Epidermal melanocyte (primary cell): Measurements from ENCODE around the gene CHST11.

ENCODE experiments used
- DNase-seq: peaks from one replicate; pipeline ENCODE4 v3.0.0; 2011; ENCODE audit warnings: low spot score; ENCODE audit not compliant: insufficient read length

Gene CHST11

DNA sequence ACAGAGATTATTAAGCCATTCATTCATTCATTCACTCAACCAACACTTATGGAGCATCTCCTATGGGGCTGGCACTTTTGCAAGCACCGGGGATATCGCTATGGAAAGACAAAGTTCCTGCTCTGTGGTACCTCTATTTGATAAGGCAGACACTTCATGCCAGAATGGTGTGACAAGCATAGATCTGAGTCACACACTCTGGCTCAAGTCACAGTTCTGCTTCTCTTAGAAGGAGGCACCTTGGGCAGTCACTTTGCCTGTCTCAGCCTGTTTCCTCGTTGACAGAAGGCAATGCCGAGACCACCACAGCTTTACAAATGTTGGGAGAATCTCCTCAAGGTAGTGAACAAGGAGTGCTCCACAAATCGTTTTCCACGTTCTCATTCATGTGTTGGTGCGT, 296.1 kb downstream of the CHST11 start:
- DNase-seq = no peak

DNA sequence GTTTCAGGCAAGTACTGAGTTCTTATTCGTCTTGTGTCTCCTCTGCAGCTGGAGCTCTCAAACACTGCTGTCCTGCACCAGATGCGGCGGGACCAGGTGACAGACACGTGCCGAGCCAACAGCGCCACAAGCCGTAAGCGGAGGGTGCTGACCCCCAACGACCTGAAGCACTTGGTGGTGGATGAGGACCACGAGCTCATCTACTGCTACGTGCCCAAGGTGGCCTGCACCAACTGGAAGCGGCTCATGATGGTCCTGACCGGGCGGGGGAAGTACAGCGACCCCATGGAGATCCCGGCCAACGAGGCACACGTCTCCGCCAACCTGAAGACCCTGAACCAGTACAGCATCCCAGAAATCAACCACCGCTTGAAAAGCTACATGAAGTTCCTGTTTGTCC, 300.2 kb downstream of the CHST11 start:
- DNase-seq = no peak

GRCh38 chr12:104758771-104759170, 302.0 kb downstream of the CHST11 start:
- DNase-seq = no peak

DNA sequence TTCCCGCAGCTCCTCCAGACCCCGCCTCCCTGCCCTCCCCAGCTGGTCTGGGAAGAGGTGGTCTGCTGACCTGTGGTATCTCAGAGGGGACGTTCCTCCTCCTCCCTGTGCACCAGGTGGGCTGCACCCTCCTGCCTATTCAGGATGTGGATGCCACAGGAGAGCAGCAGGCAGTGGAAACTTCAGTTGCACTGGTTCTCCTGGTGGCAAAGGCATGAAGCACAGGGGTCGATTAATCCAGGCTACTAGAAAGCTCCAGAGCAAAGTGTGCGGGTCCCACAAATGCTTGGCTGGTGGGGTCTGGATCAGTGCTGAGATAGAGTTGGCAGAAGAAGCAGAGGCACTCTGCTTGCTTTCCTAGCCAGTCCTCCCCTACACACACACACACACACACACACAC, 304.3 kb downstream of the CHST11 start:
- DNase-seq = no peak

DNA sequence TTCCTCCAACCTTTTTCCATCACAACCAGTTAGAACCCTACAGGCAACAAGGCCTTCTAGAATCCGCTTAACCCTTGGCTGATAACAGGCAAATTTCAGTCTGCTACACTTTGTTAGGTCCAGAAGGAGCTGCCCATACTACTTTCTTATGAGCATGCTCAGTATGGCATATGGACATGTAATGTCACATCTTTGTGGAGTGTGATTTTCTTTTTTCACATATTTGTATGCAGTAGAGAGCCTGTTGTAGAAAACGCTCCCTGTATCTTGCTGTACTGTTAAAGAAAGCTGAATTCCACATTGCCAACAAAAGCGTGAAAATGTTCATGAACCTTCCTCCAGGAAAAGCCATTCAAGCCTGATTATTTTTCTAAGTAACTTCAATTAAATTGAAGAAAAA, 304.9 kb downstream of the CHST11 start:
- DNase-seq = no peak

DNA sequence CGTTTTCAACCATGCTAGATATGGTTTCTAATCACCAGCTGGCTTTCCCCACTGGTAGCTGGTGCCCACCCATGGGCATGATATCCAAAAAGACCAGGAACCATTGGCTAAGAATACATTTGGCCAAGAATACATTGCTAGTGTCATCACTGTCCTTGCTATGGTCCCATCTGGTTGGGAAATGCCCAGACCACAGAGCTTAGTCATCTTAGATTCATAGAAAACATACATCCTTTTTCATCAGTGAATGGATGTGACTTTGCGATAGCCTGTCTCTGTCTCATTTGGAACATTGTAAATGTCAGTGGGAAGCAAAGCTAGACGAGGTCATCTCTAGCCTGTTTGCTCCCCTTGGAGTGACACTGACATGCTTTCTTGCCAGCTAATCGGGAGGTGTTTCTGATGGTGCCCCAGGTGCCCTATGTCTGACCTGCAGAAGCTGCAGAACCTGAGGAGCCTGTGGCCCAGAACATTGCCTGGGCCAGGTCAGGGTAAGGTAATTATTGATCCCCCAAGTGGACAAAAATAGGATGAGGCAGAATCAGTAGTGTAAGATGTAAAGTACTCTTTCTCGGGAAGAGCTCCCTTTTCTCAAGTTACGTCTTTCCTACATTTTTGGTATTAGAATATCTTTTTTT, 306.5 kb downstream of the CHST11 start:
- no peak for DNase-seq

GRCh38 chr12:104764225-104765091, 307.7 kb downstream of the CHST11 start:
- no peak for DNase-seq

- no peak for DNase-seq
These were observed 310.5 kb downstream of the CHST11 start for GRCh38 chr12:104767261-104767660.

DNA sequence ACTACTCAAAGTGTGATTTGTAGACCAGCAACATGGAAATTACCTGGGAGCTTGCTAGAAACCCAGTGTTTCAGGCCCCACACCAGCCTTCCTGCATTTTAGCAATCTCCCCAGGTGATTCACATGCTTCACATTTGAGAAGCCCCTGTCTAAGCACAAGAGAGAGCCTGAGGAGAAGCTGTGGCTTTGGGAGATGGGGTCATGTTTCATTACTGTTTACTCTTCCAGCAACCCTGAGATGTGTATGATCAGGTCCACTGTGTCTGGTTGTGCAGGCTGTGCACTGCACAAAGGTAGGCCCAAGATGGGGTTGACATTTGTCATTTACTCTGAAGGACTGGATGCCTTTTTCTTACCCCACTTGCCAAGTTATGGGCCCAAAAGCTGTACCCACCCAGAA, 311.3 kb downstream of the CHST11 start:
- DNase-seq = no peak

- DNase-seq = no peak
These were observed 312.4 kb downstream of the CHST11 start for GRCh38 chr12:104769144-104769561.

GRCh38 chr12:104772336-104772735, 315.6 kb downstream of the CHST11 start:
- no peak for DNase-seq

- DNase-seq = no peak
These were observed 319.0 kb downstream of the CHST11 start for GRCh38 chr12:104775731-104776231.

DNA sequence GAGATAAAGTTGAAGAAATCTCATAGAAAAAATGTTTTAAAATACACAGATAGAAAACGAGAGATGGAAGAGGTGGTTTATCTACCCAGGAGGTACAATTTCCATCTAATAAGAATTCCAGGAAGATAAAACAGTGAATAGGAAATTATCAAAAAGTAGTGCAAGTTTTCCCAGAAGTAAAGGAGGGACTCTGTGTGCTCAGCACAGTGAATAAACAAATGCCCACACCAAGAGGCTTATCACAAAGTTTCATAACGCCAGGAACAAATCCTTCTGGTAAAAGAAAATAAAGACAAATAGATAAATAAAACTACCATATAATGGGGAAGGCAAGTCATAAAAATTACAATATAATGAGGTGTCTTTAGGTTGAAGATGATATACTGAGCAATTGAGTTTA, 322.4 kb downstream of the CHST11 start:
- DNase-seq = no peak

DNA sequence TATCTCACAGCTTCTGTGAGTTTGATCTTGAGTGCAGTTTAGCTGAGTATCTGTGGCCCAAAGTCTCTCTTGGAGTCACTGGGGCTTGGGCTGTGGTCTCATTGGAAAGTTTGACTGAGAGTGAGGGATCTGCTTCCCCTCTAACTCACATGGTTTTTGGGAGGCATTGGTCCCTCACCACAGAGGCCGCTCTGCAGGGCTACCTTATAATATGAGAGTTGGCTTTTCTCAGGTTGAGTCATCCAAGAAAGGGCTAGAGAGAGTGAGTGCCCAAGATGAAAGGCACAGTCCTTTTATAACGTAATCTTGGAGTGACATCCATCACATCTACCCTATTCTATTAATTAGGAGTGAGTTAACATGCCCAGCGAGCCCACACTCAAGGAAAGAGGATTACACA, 325.5 kb downstream of the CHST11 start:
- no peak for DNase-seq

- DNase-seq = no peak
These were observed 327.8 kb downstream of the CHST11 start for GRCh38 chr12:104784592-104784991.

DNA sequence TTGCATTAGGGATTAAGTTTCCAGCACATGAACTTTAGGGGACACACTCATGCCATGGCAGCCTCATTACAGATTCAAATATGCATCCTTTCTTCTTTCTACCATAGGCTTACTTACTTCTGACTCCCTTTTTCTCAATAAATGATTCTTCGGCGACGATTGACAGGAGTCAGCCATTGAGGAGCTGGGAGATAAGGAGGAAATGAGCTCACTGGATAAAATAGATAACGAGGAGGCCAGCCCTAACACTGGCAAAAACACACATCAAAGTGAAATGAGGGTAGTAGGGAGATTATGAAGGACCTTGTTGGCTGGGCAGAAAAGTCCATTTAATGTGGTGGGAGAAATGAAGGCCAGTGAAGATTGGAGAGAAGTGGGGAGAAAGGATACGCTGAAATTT, 329.1 kb downstream of the CHST11 start:
- no peak for DNase-seq

GRCh38 chr12:104786352-104786751, 329.6 kb downstream of the CHST11 start:
- DNase-seq = no peak

- no peak for DNase-seq
These were observed 332.1 kb downstream of the CHST11 start for GRCh38 chr12:104788840-104789271.

- DNase-seq = no peak
These were observed 333.8 kb downstream of the CHST11 start for GRCh38 chr12:104790296-104791125.

- no peak for DNase-seq
These were observed 335.8 kb downstream of the CHST11 start for GRCh38 chr12:104792570-104792969.

GRCh38 chr12:104793285-104793684, 336.5 kb downstream of the CHST11 start:
- peak; percentile 59 for DNase-seq

GRCh38 chr12:104793968-104794367, 337.2 kb downstream of the CHST11 start:
- no peak for DNase-seq
